HG03457 (cell line): ENCODE measurements around the gene PLCL1.

Source experiments
- ATAC-seq: cut with Tn5 transposase; IDR thresholded peaks from one replicate; pipeline ENCODE4 v1.9.1; 2021; ENCODE audit warnings: moderate number of reproducible peaks; ENCODE audit not compliant: unreplicated experiment

PLCL1 gene

GRCh38 chr2:197852108-197852507, 47.7 kb downstream of the PLCL1 start:
- ATAC-seq = no peak

GRCh38 chr2:197853549-197853948, 49.2 kb downstream of the PLCL1 start:
- ATAC-seq = no peak

DNA sequence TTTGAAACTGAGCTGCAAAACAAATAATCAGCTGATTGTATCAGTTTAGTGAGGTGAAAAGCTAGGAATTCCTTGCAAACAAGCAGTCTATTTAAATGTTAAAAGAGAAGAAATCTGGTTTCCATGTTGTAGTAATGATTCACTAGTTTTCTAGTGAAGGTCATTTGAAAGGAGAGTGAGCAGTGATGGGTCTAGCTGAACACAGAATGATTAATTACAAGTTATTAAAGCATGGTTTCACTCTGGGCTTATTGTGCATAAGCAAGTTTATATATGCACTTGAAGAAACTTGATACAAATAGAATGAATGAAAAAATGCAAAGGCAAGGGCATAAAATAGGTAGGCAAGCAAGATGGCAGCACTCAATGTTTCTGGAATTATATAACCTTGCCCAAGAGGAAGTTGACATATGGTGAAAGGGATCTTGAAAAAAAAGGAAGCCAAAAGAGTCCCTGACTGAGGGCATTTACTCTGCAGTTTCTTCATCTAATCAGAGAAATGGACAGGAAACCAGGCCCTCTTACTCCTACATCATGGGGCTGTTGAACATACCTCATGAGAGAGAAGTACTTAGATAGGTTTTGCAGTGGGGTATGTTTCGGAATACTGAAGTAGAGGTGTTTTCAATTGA, 53.2 kb downstream of the PLCL1 start:
- ATAC-seq = no peak

GRCh38 chr2:197858607-197859140, 54.3 kb downstream of the PLCL1 start:
- no peak for ATAC-seq

GRCh38 chr2:197862246-197862955, 58.0 kb downstream of the PLCL1 start:
- ATAC-seq = no peak

DNA sequence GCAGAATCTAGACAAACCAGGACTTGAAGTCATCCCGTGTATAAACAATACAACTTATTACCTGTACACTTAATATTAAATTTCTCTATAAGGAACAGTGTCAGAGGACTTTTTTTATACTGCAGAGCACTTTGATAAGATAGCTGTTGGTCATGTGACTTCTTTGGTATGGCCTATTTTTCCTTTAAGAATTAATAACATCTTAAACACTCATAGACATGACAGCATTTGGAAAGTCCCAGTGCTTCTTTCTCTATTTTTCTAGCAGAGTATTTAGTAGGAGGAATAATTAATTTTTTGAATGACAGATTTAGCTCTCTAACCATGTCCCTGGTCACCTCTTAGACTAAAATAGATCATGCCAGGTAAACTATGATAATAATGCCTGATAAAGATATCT, 59.4 kb downstream of the PLCL1 start:
- ATAC-seq = no peak

- ATAC-seq = no peak
These were observed 62.1 kb downstream of the PLCL1 start for GRCh38 chr2:197866455-197866854.

- ATAC-seq = no peak
These were observed 62.6 kb downstream of the PLCL1 start for GRCh38 chr2:197867033-197867432.

GRCh38 chr2:197867624-197868023, 63.2 kb downstream of the PLCL1 start:
- ATAC-seq = no peak

DNA sequence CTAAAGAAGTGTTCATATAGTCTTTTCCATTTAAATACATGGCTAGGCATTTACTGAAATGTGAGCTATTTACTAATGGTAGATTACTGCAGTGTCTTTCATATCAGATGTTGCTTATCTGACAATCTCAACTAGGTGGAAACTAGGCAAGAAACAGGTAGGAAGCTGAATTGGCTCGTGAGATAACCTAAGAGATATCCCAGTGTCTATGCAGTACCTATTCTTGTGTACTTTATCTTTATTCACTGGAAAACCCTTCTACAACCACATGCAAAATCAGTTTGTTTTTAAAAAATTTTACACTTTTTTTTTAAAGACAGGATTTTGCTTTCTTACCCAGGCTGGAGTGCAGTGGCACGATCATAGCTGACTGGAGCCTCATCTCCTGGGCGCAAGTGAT, 63.8 kb downstream of the PLCL1 start:
- ATAC-seq = no peak

DNA sequence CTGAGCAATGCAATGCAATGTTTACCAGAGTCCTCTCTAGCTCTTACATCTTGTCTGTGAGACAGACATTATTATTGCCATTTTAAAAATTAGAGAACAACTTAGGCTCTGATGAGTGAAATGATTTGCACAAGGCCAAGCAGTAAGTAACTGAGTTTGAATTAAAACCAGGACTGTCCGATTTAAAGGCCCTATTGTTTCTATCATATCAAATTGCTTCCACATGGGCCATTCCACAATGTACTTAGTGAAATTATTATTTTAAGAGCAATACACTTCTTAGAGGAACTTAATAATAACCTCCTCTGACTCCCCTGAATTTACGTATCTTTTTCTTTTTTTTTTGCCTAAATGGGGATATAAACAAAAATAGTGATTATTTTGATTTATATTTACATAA, 64.6 kb downstream of the PLCL1 start:
- no peak for ATAC-seq

DNA sequence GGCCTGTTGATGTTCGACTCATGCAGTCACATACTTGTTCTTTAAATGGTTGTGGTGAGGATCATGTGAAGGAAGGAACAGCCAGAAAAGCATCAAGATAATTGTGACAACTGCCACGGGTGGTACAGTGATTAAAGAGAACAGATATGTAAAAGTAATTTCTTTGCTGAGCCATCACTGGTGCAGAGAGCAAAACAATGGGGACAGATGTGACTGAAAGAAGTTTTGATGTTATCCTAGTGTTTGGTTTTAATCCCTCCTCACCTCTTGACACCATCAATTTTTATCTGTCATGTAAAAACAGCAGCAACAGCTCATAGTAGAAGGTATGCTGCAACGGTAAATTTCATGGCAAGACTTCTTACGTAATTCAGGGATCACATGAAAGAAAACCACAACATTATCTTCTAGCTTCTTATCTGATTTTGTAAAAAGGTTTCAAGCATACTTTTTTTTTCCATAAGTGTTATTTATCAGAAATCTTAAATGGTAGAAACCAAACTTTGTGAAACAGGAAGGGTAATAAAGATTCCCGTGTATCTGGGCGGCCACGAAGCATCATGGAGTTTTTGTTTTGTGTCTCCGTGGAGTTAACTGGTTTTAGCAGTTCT, 65.2 kb downstream of the PLCL1 start:
- no peak for ATAC-seq

- no peak for ATAC-seq
These were observed 65.7 kb downstream of the PLCL1 start for GRCh38 chr2:197870137-197870536.

DNA sequence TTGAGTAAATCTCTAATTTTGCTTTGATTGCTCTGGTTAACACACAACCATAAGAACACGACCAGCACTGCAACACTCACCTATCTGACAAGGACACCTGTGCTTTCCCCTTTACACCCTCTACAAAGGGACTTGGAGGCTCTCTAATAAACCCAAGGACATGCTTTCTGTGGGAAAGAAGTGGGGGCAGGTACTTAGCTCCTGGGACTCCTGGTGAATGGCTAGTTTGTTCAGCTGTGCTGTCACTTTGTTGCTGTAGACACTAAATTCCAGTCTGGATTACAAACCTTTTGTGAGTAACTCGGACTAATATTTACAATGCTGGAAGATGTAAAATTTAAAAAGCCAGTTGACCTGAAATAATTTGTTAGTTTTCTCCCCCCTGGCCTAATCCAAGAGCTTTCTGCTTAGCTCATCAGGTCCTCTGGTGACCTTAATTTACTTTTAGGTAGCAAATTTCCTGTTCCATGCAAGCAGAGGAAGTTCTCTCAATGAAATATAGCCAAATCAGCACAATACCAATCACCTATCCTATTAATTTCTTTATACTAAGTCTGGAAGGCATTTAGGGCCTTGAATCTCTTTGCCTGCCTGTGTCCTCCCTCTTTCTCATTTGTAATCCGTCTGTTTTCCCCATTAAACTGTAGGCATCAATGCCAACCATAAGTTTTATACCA, 67.5 kb downstream of the PLCL1 start:
- no peak for ATAC-seq

DNA sequence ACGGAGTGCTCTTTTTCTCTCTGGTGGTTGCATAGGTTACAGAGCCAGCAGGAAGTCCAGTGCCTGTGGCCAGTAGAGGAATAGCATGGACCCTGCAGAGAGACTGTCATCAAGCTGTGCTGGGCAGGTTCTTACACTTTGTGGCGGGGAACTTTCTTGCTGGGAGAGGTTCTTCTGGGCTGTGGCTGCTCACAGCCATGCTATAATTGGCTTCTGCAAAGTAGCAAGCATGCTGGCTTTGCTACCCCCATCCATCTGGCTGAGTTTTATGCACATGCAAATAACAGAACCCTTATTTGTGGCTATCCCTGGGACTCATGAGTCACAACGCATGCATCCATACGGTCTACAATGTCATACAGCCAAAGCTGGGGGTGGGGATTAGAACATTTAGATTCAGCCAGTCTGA, 68.9 kb downstream of the PLCL1 start:
- ATAC-seq = no peak

- ATAC-seq = no peak
These were observed 71.4 kb downstream of the PLCL1 start for GRCh38 chr2:197875763-197876162.

- ATAC-seq = no peak
These were observed 72.1 kb downstream of the PLCL1 start for GRCh38 chr2:197876524-197876923.

GRCh38 chr2:197877038-197877437, 72.6 kb downstream of the PLCL1 start:
- ATAC-seq = no peak

GRCh38 chr2:197878792-197879191, 74.4 kb downstream of the PLCL1 start:
- no peak for ATAC-seq

DNA sequence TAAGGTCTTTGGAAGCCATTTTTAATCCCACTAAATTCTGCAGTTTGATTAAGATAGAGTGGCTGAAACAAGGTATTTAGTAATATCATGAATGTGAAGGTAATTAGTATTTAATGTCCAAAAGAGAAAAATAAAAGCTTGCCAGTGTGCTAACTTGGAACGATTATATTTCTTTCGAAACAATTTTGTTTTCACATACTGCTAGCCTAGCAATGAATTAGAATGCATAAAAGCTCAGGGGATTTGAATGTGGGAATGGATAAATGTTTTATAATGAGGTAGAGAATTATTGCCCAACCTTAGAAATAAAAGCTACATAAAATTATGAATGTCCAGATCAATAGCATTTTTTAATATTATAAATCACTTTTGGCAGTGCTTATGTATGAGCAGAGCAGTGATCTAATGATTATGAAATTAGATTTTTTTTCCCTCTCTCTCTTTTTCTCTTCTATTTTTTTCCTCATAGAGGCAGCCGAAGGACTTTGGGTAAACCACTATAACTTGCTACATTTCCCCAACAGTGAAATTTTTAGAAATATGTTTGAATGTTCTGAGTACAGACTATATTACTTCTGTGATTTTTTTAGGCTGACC, 75.5 kb downstream of the PLCL1 start:
- ATAC-seq = no peak

- no peak for ATAC-seq
These were observed 79.1 kb downstream of the PLCL1 start for GRCh38 chr2:197883354-197884032.
